Kidney (tissue), 14 donors: ENCODE results near the gene CLTB. TPM values are rescaled to one million over a fixed set of nuclear protein-coding genes. Genes with fewer than 3 reads are reported as not detected.

Source experiments
- DNase-seq, 5 donors: peaks; one replicate each; pipeline ENCODE4 v3.0.0-alpha.2; 2013 to 2020
- FAIRE-seq: peaks from 2 replicates; lab custom pipeline; 2012; peaks lifted over from hg19 to GRCh38; lab: Jason Lieb, UNC
- H3K27ac ChIP-seq, 2 donors: one replicate each; pipeline ENCODE4 v1.7.0; 2013; ENCODE audit warnings: low read depth in 2 of 2, low read length in 2 of 2, inconsistent platforms in 1 of 2
- H3K27me3 ChIP-seq: one replicate; pipeline ENCODE4 v1.7.1; 2013; ENCODE audit warnings: low read length, inconsistent platforms; ENCODE audit not compliant: control insufficient read depth, insufficient read depth
- H3K36me3 ChIP-seq, 3 donors: one replicate each; pipeline versions ENCODE4 v1.7.0 to v1.7.1; 2013; ENCODE audit warnings: low read length in 3 of 3, control low read depth in 1 of 3, inconsistent platforms in 1 of 3; ENCODE audit not compliant: insufficient read depth in 3 of 3, control insufficient read depth in 2 of 3
- H3K4me1 ChIP-seq, 3 donors: one replicate each; pipeline versions ENCODE4 v1.7.0 to v1.7.1; 2013; ENCODE audit warnings: low read length in 3 of 3, inconsistent platforms in 1 of 3, low read depth in 1 of 3; ENCODE audit not compliant: control insufficient read depth in 2 of 3, insufficient read depth in 2 of 3
- H3K4me3 ChIP-seq, 3 donors: one replicate each; pipeline versions ENCODE4 v1.7.0 to v1.8.1; 2013; ENCODE audit warnings: low read length in 3 of 3, control low read depth in 1 of 3, inconsistent platforms in 1 of 3
- H3K9ac ChIP-seq, 3 donors: one replicate each; pipeline versions ENCODE4 v1.7.0 to v1.7.1; 2013; ENCODE audit warnings: low read length in 3 of 3, control low read depth in 1 of 3, inconsistent platforms in 1 of 3
- H3K9me3 ChIP-seq, 3 donors: one replicate each; pipeline versions ENCODE4 v1.7.0 to v1.7.1; 2013; ENCODE audit warnings: low read length in 3 of 3, control low read depth in 1 of 3, inconsistent platforms in 1 of 3; ENCODE audit not compliant: control insufficient read depth in 2 of 3, insufficient read depth in 1 of 3
- intact Hi-C: fragments of 100-400 bp; cut with DNase I; formaldehyde crosslinking; loops from one replicate; pipeline ENCODE4 v1.11.1; 2022
- polyA plus RNA-seq: library from polyadenylated mRNA; stranded (reverse); fragments of 350-450 nt; fragmentation: Illumina TruSeq; extraction: RNeasy Lipid Tissue Mini Kit (QIAGEN cat#74804); gene quantifications from one replicate; pipeline ENCODE4 v1.2.3, GENCODE V29; 2014; ENCODE audit warnings: low read depth, low replicate concordance; ENCODE audit not compliant: insufficient read depth
- total RNA-seq: library from RNA; stranded (reverse); fragmentation: NEBNext Ultra II Directional; extraction: Animal tissue kit (Norgen Biotek cat#: 25700); gene quantifications from one replicate; pipeline ENCODE4 v1.2.1, GENCODE V29; 2021
- TF ChIP-seq, protein P1 (sequence below): IDR thresholded peaks from 3 replicates; pipeline ENCODE4 v1.5.1; 2012; ENCODE audit warnings: mild to moderate bottlenecking, moderate library complexity, borderline replicate concordance; ENCODE audit not compliant: insufficient read depth; ENCODE audit errors: extremely low read depth
- donor health status: control.
- donor health status: control.
- donor health status: control.
- donor health status: control.
- donor health status: control.
- donor health status: DM: yes; HTN: yes; CAD: no.
- donor health status: Normal renal cell carcinoma (clear cell type).

The CLTB gene
- total and polyA plus RNA-seq, 2 donors from 2014 or later = 76.3 to 151 TPM

GRCh38 chr5:176383961-176384360 lies 32.4 kb downstream of the CLTB start:
- Histone ChIP-seq H3K9me3 (no peaks in the 10 kb centered on the region), H3K27me3 (no peaks in the 10 kb centered on the region), H3K4me3 (no peak overlapping the region), H3K9ac (no peak overlapping the region), H3K36me3 (peaks cover 0 to 15% (median 15%) of the 10 kb centered on the region in 3 donors), H3K4me1 (peaks cover 0 to 8% (median 6%) of the 10 kb centered on the region in 3 donors), H3K27ac (no peak overlapping the region)
- no peak for FAIRE-seq
- no peak for DNase-seq
- intact Hi-C loops = no loop called here
- TF ChIP-seq, protein P1, sequence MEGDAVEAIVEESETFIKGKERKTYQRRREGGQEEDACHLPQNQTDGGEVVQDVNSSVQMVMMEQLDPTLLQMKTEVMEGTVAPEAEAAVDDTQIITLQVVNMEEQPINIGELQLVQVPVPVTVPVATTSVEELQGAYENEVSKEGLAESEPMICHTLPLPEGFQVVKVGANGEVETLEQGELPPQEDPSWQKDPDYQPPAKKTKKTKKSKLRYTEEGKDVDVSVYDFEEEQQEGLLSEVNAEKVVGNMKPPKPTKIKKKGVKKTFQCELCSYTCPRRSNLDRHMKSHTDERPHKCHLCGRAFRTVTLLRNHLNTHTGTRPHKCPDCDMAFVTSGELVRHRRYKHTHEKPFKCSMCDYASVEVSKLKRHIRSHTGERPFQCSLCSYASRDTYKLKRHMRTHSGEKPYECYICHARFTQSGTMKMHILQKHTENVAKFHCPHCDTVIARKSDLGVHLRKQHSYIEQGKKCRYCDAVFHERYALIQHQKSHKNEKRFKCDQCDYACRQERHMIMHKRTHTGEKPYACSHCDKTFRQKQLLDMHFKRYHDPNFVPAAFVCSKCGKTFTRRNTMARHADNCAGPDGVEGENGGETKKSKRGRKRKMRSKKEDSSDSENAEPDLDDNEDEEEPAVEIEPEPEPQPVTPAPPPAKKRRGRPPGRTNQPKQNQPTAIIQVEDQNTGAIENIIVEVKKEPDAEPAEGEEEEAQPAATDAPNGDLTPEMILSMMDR = no peak

DNA sequence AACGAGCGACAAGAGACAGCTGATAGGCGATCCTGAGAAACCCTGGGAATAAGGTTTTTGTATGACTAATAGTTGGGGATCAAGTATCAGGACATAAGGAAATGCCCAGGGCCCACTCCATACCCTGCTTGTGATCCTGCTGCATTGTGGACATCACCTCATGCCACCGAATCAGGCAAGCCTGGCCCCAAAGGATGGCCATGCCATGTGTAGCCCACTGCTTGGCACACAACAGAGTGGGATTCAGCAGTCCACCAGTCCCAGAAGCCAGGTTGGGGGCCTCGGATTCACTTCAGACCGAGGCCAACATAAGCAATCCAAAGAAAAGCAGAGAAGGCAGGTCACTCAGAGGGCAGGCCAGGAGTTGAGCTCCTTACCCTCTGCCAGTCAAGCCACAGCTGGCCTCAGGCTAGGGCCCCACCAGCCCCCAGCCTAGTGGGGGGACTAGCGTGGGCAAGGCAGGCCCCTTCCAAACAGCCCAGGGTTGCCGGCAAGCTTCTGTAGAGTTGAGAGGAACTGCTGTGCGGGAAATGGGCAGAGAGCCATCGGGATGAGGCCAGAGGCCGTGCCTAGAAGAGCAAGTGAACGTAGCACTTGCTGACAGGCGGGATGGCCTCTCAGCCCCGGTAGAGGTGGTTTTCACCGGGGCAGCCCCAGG lies 33.0 kb downstream of the CLTB start:
- no peak for DNase-seq
- Histone ChIP-seq H3K4me1 (peaks cover 0 to 8% (median 6%) of the 10 kb centered on the region in 3 donors), H3K36me3 (peaks cover 0 to 15% (median 15%) of the 10 kb centered on the region in 3 donors), H3K9me3 (no peaks in the 10 kb centered on the region), H3K9ac (no peak overlapping the region), H3K4me3 (no peak overlapping the region), H3K27me3 (no peaks in the 10 kb centered on the region), H3K27ac (no peak overlapping the region)
- TF ChIP-seq, protein P1 = no peak
- FAIRE-seq = no peak
- intact Hi-C loops = no loop called here

GRCh38 chr5:176382721-176383120 lies 33.6 kb downstream of the CLTB start:
- intact Hi-C loops = no loop called here
- Histone ChIP-seq H3K9me3 (no peaks in the 10 kb centered on the region), H3K36me3 (peaks cover 0 to 15% (median 15%) of the 10 kb centered on the region in 3 donors), H3K4me1 (peaks cover 0 to 5% (median 5%) of the 10 kb centered on the region in 3 donors), H3K9ac (no peak overlapping the region), H3K27me3 (no peaks in the 10 kb centered on the region), H3K27ac (no peak overlapping the region), H3K4me3 (no peak overlapping the region)
- DNase-seq (no peak), FAIRE-seq (no peak)
- TF ChIP-seq, protein P1 = no peak
